Natural killer cell (primary cell): Measurements from ENCODE around the gene CAPS2. TPM values are rescaled to one million over a fixed set of nuclear protein-coding genes. Genes with fewer than 3 reads are reported as not detected.
"Not testable (repeated sequence)": the region's sequence is repeated elsewhere in the genome, so short reads cannot be mapped to it uniquely, and the experiment has no call there.

ENCODE experiments used
- ATAC-seq, 3 donors: fragments of 150-1000 bp in 2 of 3; fragments of 200-7000 bp in 1 of 3; cut with Tn5 transposase; 1 replicate in 1 of 3; 2 replicates in 2 of 3; pipeline ENCODE4 v1.10.0; 2021; ENCODE audit warnings: mild to moderate bottlenecking in 2 of 3, moderate library complexity in 2 of 3
- DNase-seq, 2 donors: peaks; one replicate each; pipeline versions ENCODE4 v3.0.0 to v3.0.0-alpha.2; 2013 to 2021; ENCODE audit warnings: mixed read lengths in 1 of 2
- H3K27ac ChIP-seq: one replicate; pipeline ENCODE4 v1.5.1; 2013; ENCODE audit warnings: mild to moderate bottlenecking, low read length
- H3K27me3 ChIP-seq: one replicate; pipeline ENCODE4 v1.6.1; 2013; ENCODE audit warnings: low read length; ENCODE audit not compliant: control insufficient read depth, insufficient read depth
- H3K36me3 ChIP-seq: one replicate; pipeline ENCODE4 v1.6.1; 2013; ENCODE audit warnings: low read length; ENCODE audit not compliant: control insufficient read depth, insufficient read depth
- H3K4me1 ChIP-seq: one replicate; pipeline ENCODE4 v1.6.1; 2013; ENCODE audit warnings: low read length; ENCODE audit not compliant: control insufficient read depth, insufficient read depth
- H3K4me3 ChIP-seq: one replicate; pipeline ENCODE4 v1.5.1; 2013; ENCODE audit warnings: low read length
- H3K9me3 ChIP-seq: one replicate; pipeline ENCODE4 v1.6.1; 2013; ENCODE audit warnings: low read length; ENCODE audit not compliant: control insufficient read depth, insufficient read depth
- H3K27ac Mint-ChIP-seq, 2 donors: one replicate each; pipeline ENCODE4 v1.8.0; 2022; ENCODE audit warnings: mild to moderate bottlenecking in 2 of 2, mixed read lengths in 2 of 2, moderate library complexity in 1 of 2
- H3K27me3 Mint-ChIP-seq, 2 donors: one replicate each; pipeline ENCODE4 v1.8.0; 2022; ENCODE audit warnings: low read depth in 2 of 2, mixed read lengths in 2 of 2
- H3K36me3 Mint-ChIP-seq: one replicate; pipeline ENCODE4 v1.8.0; 2022; ENCODE audit warnings: mixed read lengths
- H3K4me1 Mint-ChIP-seq, 2 donors: one replicate each; pipeline ENCODE4 v1.8.0; 2022; ENCODE audit warnings: mixed read lengths in 2 of 2
- H3K4me3 Mint-ChIP-seq: one replicate; pipeline ENCODE4 v1.8.0; 2022; ENCODE audit warnings: mild to moderate bottlenecking, moderate library complexity, mixed read lengths
- H3K9me3 Mint-ChIP-seq, 2 donors: one replicate each; pipeline ENCODE4 v1.8.0; 2022; ENCODE audit warnings: mixed read lengths in 2 of 2
- WGBS: methylation state at CpG from one replicate; pipeline ENCODE4 v1.1.7; 2013; ENCODE audit warnings: missing lambda C conversion rate; ENCODE audit not compliant: insufficient coverage; 5-methylcytosine and 5-hydroxymethylcytosine counted together
- intact Hi-C: fragments of 100-400 bp; cut with micrococcal nuclease; formaldehyde crosslinking; loops from one replicate; pipeline ENCODE4 v1.14.2; 2022
- total RNA-seq, 4 donors: library from RNA; stranded (reverse); fragments of 120-200 nt in 1 of 4; gene quantifications; one replicate each; pipeline versions ENCODE4 v1.2.3 to v1.2.4, GENCODE V29; 2013 to 2022
- TF ChIP-seq, protein P1 (sequence below): fragments of 200-600 bp; IDR thresholded peaks from one replicate; pipeline ENCODE4 v1.8.0; 2022; ENCODE audit warnings: antibody characterized with exemption

Gene CAPS2
- total RNA-seq, 3 donors from 2014 or later (not counting 1 experiment from before 2014, with no cell fraction given): 9.2 to 9.6 (median 9.5) TPM

DNA sequence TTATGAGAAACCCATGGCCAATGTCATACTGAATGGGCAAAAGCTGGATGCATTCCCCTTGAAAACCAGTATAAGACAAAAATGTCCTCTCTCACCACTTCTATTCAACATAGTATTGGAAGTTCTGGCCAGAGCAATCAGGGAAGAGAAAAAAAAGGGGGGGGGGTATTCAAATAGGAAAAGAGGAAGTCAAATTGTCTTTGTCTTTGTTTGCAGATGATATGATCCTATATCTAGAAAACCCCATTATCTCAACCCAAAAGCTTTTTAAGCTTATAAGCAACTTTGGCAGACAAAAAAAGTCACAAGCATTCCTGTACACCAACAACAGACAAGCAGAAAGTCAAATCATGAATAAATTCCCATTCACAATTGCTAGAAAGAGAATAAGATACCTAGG, 23.9 kb upstream of the CAPS2 start:
- H3K27ac ChIP-seq: no peak overlapping the region
- no peaks in the 10 kb centered on the region for H3K9me3 ChIP-seq
- no peak overlapping the region for H3K4me3 Mint-ChIP-seq
- no peaks in the 10 kb centered on the region for H3K27me3 ChIP-seq
- TF ChIP-seq, protein P1, sequence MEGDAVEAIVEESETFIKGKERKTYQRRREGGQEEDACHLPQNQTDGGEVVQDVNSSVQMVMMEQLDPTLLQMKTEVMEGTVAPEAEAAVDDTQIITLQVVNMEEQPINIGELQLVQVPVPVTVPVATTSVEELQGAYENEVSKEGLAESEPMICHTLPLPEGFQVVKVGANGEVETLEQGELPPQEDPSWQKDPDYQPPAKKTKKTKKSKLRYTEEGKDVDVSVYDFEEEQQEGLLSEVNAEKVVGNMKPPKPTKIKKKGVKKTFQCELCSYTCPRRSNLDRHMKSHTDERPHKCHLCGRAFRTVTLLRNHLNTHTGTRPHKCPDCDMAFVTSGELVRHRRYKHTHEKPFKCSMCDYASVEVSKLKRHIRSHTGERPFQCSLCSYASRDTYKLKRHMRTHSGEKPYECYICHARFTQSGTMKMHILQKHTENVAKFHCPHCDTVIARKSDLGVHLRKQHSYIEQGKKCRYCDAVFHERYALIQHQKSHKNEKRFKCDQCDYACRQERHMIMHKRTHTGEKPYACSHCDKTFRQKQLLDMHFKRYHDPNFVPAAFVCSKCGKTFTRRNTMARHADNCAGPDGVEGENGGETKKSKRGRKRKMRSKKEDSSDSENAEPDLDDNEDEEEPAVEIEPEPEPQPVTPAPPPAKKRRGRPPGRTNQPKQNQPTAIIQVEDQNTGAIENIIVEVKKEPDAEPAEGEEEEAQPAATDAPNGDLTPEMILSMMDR: no peak
- ATAC-seq (no peak), DNase-seq (no peak)
- no peaks in the 10 kb centered on the region for H3K36me3 ChIP-seq
- no peak overlapping the region for H3K27ac Mint-ChIP-seq
- no peaks in the 10 kb centered on the region for H3K27me3 Mint-ChIP-seq
- intact Hi-C loops: no loop called here
- H3K4me1 Mint-ChIP-seq: peaks cover 0 to 9% of the 10 kb centered on the region in 2 donors
- peaks cover 8% of the 10 kb centered on the region for H3K4me1 ChIP-seq
- no peak overlapping the region for H3K4me3 ChIP-seq
- H3K9me3 Mint-ChIP-seq: peaks cover 6 to 8% of the 10 kb centered on the region in 2 donors
- H3K36me3 Mint-ChIP-seq: peaks cover 15% of the 10 kb centered on the region

- H3K9me3 Mint-ChIP-seq: peaks cover 6 to 8% of the 10 kb centered on the region in 2 donors
- ATAC-seq (no peak), DNase-seq (no peak)
- no peak overlapping the region for H3K27ac Mint-ChIP-seq
- Histone ChIP-seq H3K27me3 (no peaks in the 10 kb centered on the region), H3K36me3 (no peaks in the 10 kb centered on the region), H3K4me1 (peaks cover 8% of the 10 kb centered on the region), H3K4me3 (no peak overlapping the region), H3K9me3 (no peaks in the 10 kb centered on the region), H3K27ac (no peak overlapping the region)
- WGBS: 53% methylated on average over 2 of the region's 2 CpGs
- no peak overlapping the region for H3K4me3 Mint-ChIP-seq
- intact Hi-C loops: no loop called here
- TF ChIP-seq, protein P1: no peak
- peaks cover 0 to 9% of the 10 kb centered on the region in 2 donors for H3K4me1 Mint-ChIP-seq
- H3K36me3 Mint-ChIP-seq: peaks cover 15% of the 10 kb centered on the region
- no peaks in the 10 kb centered on the region for H3K27me3 Mint-ChIP-seq
These were observed 20.3 kb upstream of the CAPS2 start for GRCh38 chr12:75350413-75350812.

- no peaks in the 10 kb centered on the region for H3K27me3 Mint-ChIP-seq
- Histone ChIP-seq H3K27me3 (no peaks in the 10 kb centered on the region), H3K9me3 (no peaks in the 10 kb centered on the region), H3K4me1 (peaks cover 8% of the 10 kb centered on the region), H3K4me3 (no peak overlapping the region), H3K27ac (no peak overlapping the region), H3K36me3 (no peaks in the 10 kb centered on the region)
- 96% methylated on average over 4 of the region's 4 CpGs for WGBS
- peaks cover 4 to 7% of the 10 kb centered on the region in 2 donors for H3K9me3 Mint-ChIP-seq
- no peak overlapping the region for H3K27ac Mint-ChIP-seq
- intact Hi-C loops: no loop called here
- DNase-seq (no peak), ATAC-seq (no peak)
- TF ChIP-seq, protein P1: no peak
- peaks cover 0 to 9% of the 10 kb centered on the region in 2 donors for H3K4me1 Mint-ChIP-seq
- H3K4me3 Mint-ChIP-seq: no peak overlapping the region
- peaks cover 12% of the 10 kb centered on the region for H3K36me3 Mint-ChIP-seq
These were observed 19.8 kb upstream of the CAPS2 start for GRCh38 chr12:75349946-75350345.

DNA sequence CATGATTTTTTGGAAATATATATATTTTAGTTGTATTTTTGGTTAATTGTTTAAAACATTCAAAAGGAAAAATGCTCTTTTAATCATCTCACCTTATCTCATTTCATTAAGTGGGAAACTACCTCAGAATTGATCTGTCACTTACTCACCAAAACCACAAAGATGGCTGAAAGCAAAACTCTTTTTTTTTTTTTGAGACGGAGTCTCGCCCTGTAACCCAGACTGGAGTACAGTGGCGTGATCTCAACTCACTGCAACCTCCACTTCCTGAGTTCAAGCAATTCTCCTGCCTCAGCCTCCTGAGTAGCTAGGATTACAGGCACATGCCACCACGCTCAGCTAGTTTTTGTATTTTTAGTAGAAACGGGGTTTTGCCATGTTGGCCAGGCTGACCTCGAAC, 16.1 kb upstream of the CAPS2 start:
- H3K27ac Mint-ChIP-seq, H3K27me3 ChIP-seq, H3K9me3 Mint-ChIP-seq, H3K4me1 ChIP-seq, H3K27ac ChIP-seq, H3K4me3 Mint-ChIP-seq, H3K9me3 ChIP-seq, H3K36me3 Mint-ChIP-seq, H3K4me3 ChIP-seq, H3K4me1 Mint-ChIP-seq, H3K27me3 Mint-ChIP-seq, H3K36me3 ChIP-seq, intact Hi-C loops: not testable (repeated sequence)
- ATAC-seq (peak; percentile 40 to 53 (median 43)), DNase-seq (peak in 1 of 2 donors; percentile 44)
- 59% methylated on average over 6 of the region's 6 CpGs for WGBS
